B cell (primary cell): ENCODE results near the gene PPP6R2.

ENCODE experiments used
- EZH2 ChIP-seq: IDR thresholded peaks from 2 replicates; pipeline ENCODE4 v1.6.1; 2012; ENCODE audit warnings: borderline replicate concordance, low read depth, mild to moderate bottlenecking, moderate library complexity, low read length; ENCODE audit not compliant: insufficient read depth, poor library complexity, severe bottlenecking
- TF ChIP-seq, protein P1 (sequence below): fragments of 200-600 bp; IDR thresholded peaks from one replicate; pipeline ENCODE4 v1.8.0; 2022; ENCODE audit warnings: antibody characterized with exemption, mild to moderate bottlenecking

DNA sequence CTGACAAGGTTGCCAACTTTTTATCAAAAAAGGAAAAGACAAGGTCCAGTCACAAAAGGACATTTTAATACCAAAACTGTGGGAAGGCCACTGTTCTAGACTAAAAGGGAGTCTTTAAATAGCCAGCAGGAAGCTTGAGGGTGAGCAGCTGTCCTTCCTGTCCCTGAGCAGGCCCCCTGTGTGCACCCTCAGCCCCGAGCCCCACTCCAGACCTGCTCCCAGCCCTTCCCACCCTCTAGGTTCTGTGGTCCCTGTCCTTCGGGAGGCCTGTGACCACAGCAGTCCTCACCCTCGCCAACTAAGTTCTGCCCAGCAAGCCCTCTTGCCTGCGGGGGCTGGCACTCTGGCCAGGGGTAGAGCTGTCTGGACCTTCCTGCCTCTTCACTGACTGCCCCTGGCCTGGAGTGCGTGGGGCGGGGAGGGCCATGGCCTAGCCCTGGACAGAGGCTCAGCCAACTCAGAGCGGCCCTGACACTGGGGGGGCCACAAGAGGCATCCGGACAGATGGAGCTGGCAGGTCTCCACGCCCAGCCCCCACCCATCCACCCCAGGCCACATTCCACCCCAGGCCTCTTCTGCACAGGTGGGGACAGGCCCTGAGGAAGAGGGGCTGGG is 34.0 kb upstream of the PPP6R2 start:
- TF ChIP-seq, protein P1, sequence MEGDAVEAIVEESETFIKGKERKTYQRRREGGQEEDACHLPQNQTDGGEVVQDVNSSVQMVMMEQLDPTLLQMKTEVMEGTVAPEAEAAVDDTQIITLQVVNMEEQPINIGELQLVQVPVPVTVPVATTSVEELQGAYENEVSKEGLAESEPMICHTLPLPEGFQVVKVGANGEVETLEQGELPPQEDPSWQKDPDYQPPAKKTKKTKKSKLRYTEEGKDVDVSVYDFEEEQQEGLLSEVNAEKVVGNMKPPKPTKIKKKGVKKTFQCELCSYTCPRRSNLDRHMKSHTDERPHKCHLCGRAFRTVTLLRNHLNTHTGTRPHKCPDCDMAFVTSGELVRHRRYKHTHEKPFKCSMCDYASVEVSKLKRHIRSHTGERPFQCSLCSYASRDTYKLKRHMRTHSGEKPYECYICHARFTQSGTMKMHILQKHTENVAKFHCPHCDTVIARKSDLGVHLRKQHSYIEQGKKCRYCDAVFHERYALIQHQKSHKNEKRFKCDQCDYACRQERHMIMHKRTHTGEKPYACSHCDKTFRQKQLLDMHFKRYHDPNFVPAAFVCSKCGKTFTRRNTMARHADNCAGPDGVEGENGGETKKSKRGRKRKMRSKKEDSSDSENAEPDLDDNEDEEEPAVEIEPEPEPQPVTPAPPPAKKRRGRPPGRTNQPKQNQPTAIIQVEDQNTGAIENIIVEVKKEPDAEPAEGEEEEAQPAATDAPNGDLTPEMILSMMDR: no peak
- no peak for TF ChIP-seq EZH2
